Muscle layer of duodenum (tissue), 2 donors: ENCODE data around the gene SLC25A18.
"Not testable (repeated sequence)": the region's sequence is repeated elsewhere in the genome, so short reads cannot be mapped to it uniquely, and the experiment has no call there.

ENCODE experiments used
- H3K27ac ChIP-seq: one replicate; pipeline ENCODE4 v1.7.0; 2013; ENCODE audit warnings: mild to moderate bottlenecking, low read length
- H3K27me3 ChIP-seq: one replicate; pipeline ENCODE4 v1.7.0; 2013; ENCODE audit warnings: low read depth, mild to moderate bottlenecking, control low read depth, low read length
- H3K36me3 ChIP-seq, 2 donors: one replicate each; pipeline ENCODE4 v1.7.0; 2013; ENCODE audit warnings: low read length in 2 of 2, control low read depth in 1 of 2, mild to moderate bottlenecking in 1 of 2; ENCODE audit not compliant: insufficient read depth in 2 of 2, control insufficient read depth in 1 of 2
- H3K4me1 ChIP-seq, 2 donors: one replicate each; pipeline ENCODE4 v1.7.0; 2013; ENCODE audit warnings: low read length in 2 of 2, mild to moderate bottlenecking in 2 of 2, control low read depth in 1 of 2, moderate library complexity in 1 of 2; ENCODE audit not compliant: insufficient read depth in 2 of 2, control insufficient read depth in 1 of 2
- H3K4me3 ChIP-seq, 2 donors: one replicate each; pipeline ENCODE4 v1.7.0; 2013; ENCODE audit warnings: low read length in 2 of 2, low read depth in 1 of 2, mild to moderate bottlenecking in 1 of 2
- H3K9me3 ChIP-seq, 2 donors: one replicate each; pipeline ENCODE4 v1.7.0; 2013; ENCODE audit warnings: low read length in 2 of 2, control low read depth in 1 of 2, mild to moderate bottlenecking in 1 of 2; ENCODE audit not compliant: control insufficient read depth in 1 of 2
- donor health status: healthy.

SLC25A18 gene, protein sequence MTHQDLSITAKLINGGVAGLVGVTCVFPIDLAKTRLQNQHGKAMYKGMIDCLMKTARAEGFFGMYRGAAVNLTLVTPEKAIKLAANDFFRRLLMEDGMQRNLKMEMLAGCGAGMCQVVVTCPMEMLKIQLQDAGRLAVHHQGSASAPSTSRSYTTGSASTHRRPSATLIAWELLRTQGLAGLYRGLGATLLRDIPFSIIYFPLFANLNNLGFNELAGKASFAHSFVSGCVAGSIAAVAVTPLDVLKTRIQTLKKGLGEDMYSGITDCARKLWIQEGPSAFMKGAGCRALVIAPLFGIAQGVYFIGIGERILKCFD

DNA sequence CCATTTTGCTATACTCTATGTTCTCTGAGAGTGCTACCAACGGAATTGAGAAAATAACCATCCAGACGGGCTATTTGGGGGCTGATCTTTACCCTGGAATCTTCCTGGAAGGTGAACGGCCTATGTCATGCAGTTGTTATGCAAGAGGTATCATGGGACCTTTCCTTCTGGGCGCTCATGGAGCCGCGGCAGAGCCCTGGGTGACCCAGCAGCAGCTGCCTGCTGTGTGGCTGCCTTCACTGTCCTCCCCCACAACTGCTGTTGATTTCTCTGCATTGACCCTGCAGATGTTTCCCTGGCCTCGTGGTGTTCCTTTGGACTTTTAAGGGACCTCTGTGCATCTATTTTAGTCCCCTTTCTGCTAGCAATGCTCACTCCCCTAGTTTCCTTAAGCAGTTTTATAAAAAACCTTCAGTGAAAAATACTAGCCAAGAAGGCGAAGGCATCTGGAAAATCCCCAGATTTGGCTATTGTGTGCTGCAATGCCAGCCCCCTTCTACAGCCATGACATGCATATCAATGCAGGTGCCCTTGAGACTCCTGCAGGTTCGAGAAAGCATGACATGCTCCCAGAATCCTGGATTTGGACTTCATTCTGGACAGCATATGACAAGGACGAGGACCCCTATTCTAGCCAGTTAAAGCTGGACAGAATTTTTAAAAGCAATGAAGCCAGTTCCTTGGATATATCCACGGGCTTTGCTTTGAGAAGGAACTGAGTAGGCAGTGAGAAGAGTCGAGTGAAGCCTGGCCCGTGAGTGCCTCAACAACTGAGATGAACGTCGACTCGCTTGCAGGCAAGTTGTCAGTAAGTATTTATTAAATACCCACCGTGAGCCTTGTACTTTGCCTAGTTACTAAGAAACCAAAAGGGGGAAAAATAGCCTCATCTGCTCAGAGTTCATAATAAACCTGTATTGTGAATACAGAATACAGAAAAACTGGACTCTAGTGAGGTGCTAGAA, at the start of gene SLC25A18:
TSS of gene SLC25A18 (plus strand) at position 593 of the 965 bp plus-strand sequence. CDS start 16,447 bp downstream, outside the sequence.
- Histone ChIP-seq H3K36me3 (no peaks in the 10 kb centered on the region), H3K27ac (peak within 1 kb of the TSS; percentile 71)

DNA sequence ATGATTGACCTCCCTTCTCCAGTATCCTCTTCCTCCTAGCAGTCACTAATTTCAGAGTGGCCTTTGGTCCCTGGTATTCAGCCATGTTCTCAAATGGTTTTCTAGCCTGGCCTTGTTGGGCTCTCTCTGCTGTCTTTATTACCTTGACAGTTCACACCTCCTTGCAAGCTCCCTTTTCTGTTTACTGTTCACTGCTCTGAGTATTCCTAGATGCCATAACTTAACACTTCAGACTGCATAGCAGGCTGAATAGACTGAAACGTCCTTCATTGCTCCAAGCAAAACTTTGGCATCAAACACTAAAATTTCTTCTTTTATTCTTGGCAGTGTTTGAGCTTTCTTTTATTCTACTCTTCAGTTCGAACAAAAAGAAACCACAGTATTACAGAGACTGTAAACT, 49.7 kb upstream of the SLC25A18 start:
- Histone ChIP-seq H3K9me3 (no peaks in the 10 kb centered on the region), H3K27me3 (no peaks in the 10 kb centered on the region), H3K4me1 (no peaks in the 10 kb centered on the region), H3K36me3 (no peaks in the 10 kb centered on the region), H3K27ac (no peak overlapping the region), H3K4me3 (no peak overlapping the region)

More for the DNA sequence above, at the start of gene SLC25A18:
- Histone ChIP-seq H3K27me3 (no peaks in the 10 kb centered on the region), H3K9me3 (no peaks in the 10 kb centered on the region), H3K4me1 (peaks cover 3 to 10% of the 10 kb centered on the region in 2 donors), H3K4me3 (peak within 1 kb of the TSS in 1 of 2 donors; percentile 26)

DNA sequence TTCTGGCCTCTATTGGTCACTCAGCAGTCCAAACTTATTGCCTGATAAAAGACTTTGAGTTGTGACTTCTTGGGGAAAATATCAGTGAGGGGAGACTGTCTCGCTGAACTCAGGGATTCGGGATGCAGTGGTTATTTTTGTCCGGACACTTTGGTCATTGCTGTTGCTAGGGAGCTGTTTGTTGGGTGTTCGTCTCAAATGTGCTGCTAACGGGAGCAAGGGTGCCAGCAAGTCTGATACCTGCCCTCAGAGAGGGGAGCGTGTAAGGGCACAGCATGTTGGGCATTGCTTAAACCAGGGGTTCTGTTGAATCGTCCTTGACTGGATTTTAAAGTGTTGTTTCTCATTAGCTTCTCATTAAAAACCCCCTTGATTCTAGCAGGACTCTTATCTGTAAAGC, 49.2 kb upstream of the SLC25A18 start:
- Histone ChIP-seq H3K27me3 (no peaks in the 10 kb centered on the region), H3K36me3 (no peaks in the 10 kb centered on the region), H3K9me3 (no peaks in the 10 kb centered on the region), H3K4me1 (no peaks in the 10 kb centered on the region), H3K4me3 (no peak overlapping the region), H3K27ac (no peak overlapping the region)

DNA sequence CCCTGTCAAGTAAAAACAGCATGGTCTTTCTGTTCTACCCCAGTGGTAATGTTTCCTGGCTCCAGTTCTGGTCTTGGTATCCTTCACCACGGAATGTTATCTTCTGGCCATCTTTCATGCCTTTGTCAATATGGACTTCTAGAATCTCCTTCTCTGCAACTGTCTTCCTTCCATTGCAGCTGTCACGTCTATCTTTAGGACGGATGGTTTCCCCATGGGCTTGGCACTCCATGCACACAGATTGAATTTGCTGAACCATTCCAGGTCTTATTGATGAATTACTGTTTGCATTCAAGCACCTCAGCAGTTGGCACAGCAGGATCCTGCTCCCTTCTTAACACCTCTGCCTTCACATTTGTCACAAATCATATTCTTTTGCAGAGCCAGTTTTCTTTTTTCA, 44.9 kb upstream of the SLC25A18 start:
- H3K4me1 ChIP-seq: no peaks in the 10 kb centered on the region
- H3K4me3 ChIP-seq: no peak overlapping the region
- H3K27me3 ChIP-seq: no peaks in the 10 kb centered on the region
- H3K36me3 ChIP-seq: no peaks in the 10 kb centered on the region
- no peak overlapping the region for H3K27ac ChIP-seq
- no peaks in the 10 kb centered on the region for H3K9me3 ChIP-seq

DNA sequence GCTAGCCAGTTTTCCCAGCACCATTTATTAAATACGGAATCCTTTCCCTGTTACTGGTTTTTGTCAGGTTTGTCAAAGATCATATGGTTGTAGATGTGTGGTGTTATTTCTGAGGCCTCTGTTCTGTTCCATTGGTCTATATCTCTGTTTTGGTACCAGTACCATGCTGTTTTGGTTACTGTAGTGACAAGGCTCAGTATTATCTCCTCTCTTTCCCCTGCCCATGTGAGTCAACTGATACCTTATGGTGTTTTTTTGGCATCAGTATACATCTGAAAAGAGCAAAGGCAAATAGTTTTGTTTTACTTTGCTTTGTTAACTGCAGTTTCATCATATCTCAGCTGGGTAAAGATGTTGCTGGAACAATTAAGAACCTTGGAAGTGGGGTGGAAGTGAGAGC, 41.3 kb upstream of the SLC25A18 start:
- H3K9me3 ChIP-seq, H3K4me3 ChIP-seq, H3K4me1 ChIP-seq, H3K36me3 ChIP-seq, H3K27ac ChIP-seq, H3K27me3 ChIP-seq: not testable (repeated sequence)

DNA sequence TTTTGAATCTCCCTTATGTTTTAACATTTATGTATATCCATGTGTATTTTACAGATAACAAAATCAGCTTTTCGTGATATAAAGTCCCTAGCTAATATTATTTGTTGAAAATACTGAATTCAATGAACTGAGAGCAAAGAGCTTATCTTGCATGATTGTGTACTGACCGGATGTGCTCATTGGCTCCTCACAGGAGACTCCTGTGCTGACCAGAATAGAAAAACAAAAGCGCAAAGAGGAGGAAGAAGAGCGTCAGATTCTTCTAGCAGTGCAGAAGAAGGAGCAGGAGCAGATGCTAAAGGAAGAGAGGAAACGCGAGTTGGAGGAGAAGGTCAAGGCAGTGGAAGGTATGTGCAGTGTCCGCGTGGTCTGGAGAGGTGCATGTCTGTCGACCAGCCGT, 39.4 kb upstream of the SLC25A18 start:
- Histone ChIP-seq H3K4me1 (no peaks in the 10 kb centered on the region), H3K27ac (no peak overlapping the region), H3K36me3 (no peaks in the 10 kb centered on the region), H3K9me3 (no peaks in the 10 kb centered on the region), H3K27me3 (no peaks in the 10 kb centered on the region), H3K4me3 (no peak overlapping the region)

DNA sequence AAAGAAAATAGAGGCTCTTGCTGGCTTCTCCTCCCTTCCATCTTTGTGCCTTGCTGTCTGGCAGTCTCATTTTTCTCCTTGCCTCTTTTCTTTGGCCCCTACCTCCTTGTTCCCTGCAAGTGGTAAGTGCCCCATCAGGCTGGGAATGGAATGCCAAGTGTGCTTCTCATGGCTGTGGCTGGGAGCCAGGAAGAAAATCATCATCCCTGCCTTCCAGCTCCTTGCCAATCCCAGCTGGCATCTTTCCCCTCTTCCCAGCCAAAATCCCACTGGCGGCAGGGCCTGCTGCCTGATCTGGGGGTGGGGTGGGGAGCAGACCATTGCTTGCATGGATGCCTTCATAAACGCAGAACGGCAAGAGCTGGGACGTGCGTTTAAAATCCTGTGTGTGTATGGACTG, 27.0 kb upstream of the SLC25A18 start:
- Histone ChIP-seq H3K4me1 (peaks cover 0 to 4% of the 10 kb centered on the region in 2 donors), H3K27me3 (no peaks in the 10 kb centered on the region), H3K9me3 (no peaks in the 10 kb centered on the region), H3K4me3 (no peak overlapping the region), H3K27ac (no peak overlapping the region), H3K36me3 (peaks cover 0 to 3% of the 10 kb centered on the region in 2 donors)

DNA sequence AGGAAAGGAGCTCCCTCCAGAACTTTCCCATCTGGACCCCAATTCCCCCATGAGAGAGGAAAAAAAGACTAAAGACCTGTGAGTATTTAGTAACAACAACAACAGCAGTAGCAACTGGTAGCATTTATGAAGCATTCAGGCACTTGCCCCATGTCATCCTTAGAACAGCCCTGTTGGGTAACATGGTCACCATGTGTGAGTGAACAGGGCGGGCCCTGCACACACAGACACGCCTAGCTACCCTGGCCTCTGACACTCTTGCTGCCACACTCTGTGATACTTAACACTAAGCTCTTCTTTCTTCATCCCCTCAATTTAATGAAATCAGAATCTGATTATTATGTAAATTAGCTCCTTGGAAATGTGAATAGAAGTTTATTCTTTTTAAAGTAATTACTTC, 26.1 kb upstream of the SLC25A18 start:
- no peak overlapping the region for H3K4me3 ChIP-seq
- H3K36me3 ChIP-seq: peaks cover 0 to 7% of the 10 kb centered on the region in 2 donors
- no peaks in the 10 kb centered on the region for H3K27me3 ChIP-seq
- no peak overlapping the region for H3K27ac ChIP-seq
- H3K4me1 ChIP-seq: peaks cover 0 to 4% of the 10 kb centered on the region in 2 donors
- no peaks in the 10 kb centered on the region for H3K9me3 ChIP-seq

DNA sequence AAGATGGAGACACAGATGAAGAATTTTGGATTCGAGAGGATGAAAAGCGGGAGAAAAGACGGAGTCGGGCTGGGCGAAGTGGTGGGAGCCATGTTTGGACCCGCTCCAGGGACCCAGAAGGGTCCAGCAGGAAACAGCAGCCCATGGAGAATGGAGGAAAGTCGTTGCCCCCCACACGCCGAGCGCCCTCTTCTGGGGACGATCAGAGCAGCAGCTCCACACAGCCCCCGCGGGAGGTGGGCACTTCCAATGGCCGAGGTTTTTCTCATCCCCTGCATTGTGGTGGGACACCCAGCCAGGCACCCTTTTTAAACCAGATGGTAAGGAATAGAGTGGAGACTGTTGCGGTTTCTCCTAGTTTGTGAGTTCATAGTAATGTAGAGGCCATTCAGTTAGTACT, 22.8 kb upstream of the SLC25A18 start:
- H3K27me3 ChIP-seq: no peaks in the 10 kb centered on the region
- no peak overlapping the region for H3K27ac ChIP-seq
- no peak overlapping the region for H3K4me3 ChIP-seq
- H3K9me3 ChIP-seq: no peaks in the 10 kb centered on the region
- H3K36me3 ChIP-seq: peaks cover 0 to 14% of the 10 kb centered on the region in 2 donors
- H3K4me1 ChIP-seq: peaks cover 0 to 4% of the 10 kb centered on the region in 2 donors

DNA sequence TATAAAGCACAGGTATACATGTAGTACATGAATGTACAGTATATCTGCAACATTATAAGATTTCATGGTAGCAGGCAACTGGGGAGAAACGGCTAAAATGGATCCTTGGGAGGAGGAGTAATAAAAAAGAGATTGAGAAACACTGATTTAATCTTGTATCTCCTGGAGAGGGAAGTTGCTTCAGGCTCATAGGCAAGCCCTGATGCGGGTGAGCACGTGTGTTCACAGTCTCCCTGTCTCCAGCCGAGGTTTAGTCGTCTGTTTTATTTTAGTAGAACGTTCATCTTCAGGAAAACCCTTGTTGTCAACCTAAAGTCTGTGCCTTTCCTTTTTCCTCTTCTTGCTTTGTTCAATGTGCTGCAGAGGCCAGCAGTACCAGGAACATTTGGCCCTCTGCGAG, 21.8 kb upstream of the SLC25A18 start:
- no peak overlapping the region for H3K4me3 ChIP-seq
- H3K36me3 ChIP-seq: peaks cover 0 to 14% of the 10 kb centered on the region in 2 donors
- H3K9me3 ChIP-seq: no peaks in the 10 kb centered on the region
- H3K27ac ChIP-seq: no peak overlapping the region
- peaks cover 0 to under 1% of the 10 kb centered on the region in 2 donors for H3K4me1 ChIP-seq
- H3K27me3 ChIP-seq: no peaks in the 10 kb centered on the region

DNA sequence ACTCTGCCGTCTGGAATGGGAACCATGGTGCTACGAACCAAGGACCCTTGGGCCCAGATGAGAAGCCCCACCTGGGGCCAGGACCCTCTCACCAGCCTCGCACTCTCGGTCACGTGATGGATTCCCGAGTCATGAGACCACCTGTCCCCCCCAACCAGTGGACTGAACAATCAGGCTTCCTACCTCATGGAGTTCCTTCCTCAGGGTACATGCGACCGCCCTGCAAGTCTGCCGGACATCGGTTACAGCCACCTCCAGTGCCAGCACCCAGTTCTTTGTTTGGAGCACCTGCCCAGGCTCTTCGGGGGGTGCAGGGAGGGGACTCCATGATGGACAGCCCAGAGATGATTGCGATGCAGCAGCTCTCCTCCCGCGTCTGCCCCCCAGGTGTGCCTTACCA, 20.8 kb upstream of the SLC25A18 start:
- H3K4me3 ChIP-seq: no peak overlapping the region
- peaks cover 0 to 14% of the 10 kb centered on the region in 2 donors for H3K36me3 ChIP-seq
- no peaks in the 10 kb centered on the region for H3K27me3 ChIP-seq
- no peaks in the 10 kb centered on the region for H3K9me3 ChIP-seq
- no peaks in the 10 kb centered on the region for H3K4me1 ChIP-seq
- no peak overlapping the region for H3K27ac ChIP-seq
